HepG2 (cell line): ENCODE results near the gene LRFN2. TPM values are rescaled to one million over a fixed set of nuclear protein-coding genes. Genes with fewer than 3 reads are reported as not detected.

Experiments used
- ATAC-seq: fragments of 200-7000 bp; cut with Tn5 transposase; 3 replicates; pipeline ENCODE4 v1.9.1; 2020; ENCODE audit warnings: mild to moderate bottlenecking, moderate library complexity
- BruUV-seq: library from RNA; stranded (reverse); fragments of 400-500 nt; replicated peaks from 2 replicates; lab custom pipeline; 2021; lab: Mats Ljungman, UMichigan
- CTCF ChIA-PET: fragments of 300-600 bp; formaldehyde crosslinking; extraction: SDS; loops from one replicate; lab custom pipeline; 2021; ENCODE audit warnings: low total read pairs, inconsistent platforms, low intra/inter-chr PET ratio; lab: Yijun Ruan, JAX
- POLR2A ChIA-PET: fragments of 350-600 bp; sonication (Branson Sonifier 250); formaldehyde crosslinking; loops from one replicate; lab custom pipeline; 2020; ENCODE audit warnings: antibody characterized with exemption, inconsistent platforms; lab: Yijun Ruan, JAX
- DNase-seq: peaks from one replicate; pipeline ENCODE4 v3.0.0-alpha.2; 2015; ENCODE audit warnings: low spot score
- FAIRE-seq: peaks from 3 replicates; lab custom pipeline; 2011; peaks lifted over from hg19 to GRCh38; lab: Jason Lieb, UNC
- H2AFZ ChIP-seq: one replicate; pipeline ENCODE4 v1.6.1; 2011; ENCODE audit warnings: low read length, inconsistent platforms
- H3K27ac ChIP-seq: fragments of 300-600 bp; 3 replicates; pipeline ENCODE4 v1.8.0; 2011; ENCODE audit warnings: mixed run types, mild to moderate bottlenecking, mixed read lengths, low read length, inconsistent platforms; ENCODE audit not compliant: insufficient read depth; ENCODE audit errors: extremely low read length
- H3K27me3 ChIP-seq, 2 experiments: fragments of 200-600 bp in 1 of 2; 2 replicates in 1 of 2; 3 replicates in 1 of 2; pipeline versions ENCODE4 v1.6.0 to v1.8.0; 2011; ENCODE audit warnings: low read length in 2 of 2, mild to moderate bottlenecking in 2 of 2, moderate library complexity in 2 of 2, inconsistent platforms in 1 of 2; ENCODE audit not compliant: insufficient read depth in 2 of 2, control insufficient read depth in 1 of 2
- H3K36me3 ChIP-seq, 2 experiments: fragments of 200-600 bp in 1 of 2; replicated peaks in 1 of 2; 2 replicates in 1 of 2; 3 replicates in 1 of 2; pipeline versions ENCODE4 v1.5.1 to v1.8.0; 2011; ENCODE audit warnings: low read length in 2 of 2, inconsistent platforms in 1 of 2; ENCODE audit not compliant: insufficient read depth in 2 of 2, control insufficient read depth in 1 of 2
- H3K4me1 ChIP-seq: 2 replicates; pipeline ENCODE4 v1.5.1; 2012; ENCODE audit warnings: low read length, inconsistent platforms; ENCODE audit not compliant: insufficient read depth
- H3K4me2 ChIP-seq: 2 replicates; pipeline ENCODE4 v1.6.0; 2011; ENCODE audit warnings: low read depth, low read length, inconsistent platforms
- H3K4me3 ChIP-seq, 3 experiments: fragments of 200-600 bp in 1 of 3; sonication (generic), shearing (Covaris generic) in 1 of 3; replicated peaks in 1 of 3; 2 replicates each; pipeline ENCODE4 v1.5.1; 2011 to 2016; ENCODE audit warnings: low read length in 3 of 3, inconsistent platforms in 2 of 3, low read depth in 2 of 3, mild to moderate bottlenecking in 2 of 3, control low read depth in 1 of 3, mixed read lengths in 1 of 3; ENCODE audit not compliant: insufficient read depth in 1 of 3
- H3K79me2 ChIP-seq: one replicate; pipeline ENCODE4 v1.6.1; 2011; ENCODE audit warnings: low read length, inconsistent platforms; ENCODE audit not compliant: insufficient read depth
- H3K9ac ChIP-seq: 2 replicates; pipeline ENCODE4 v1.6.0; 2011; ENCODE audit warnings: mild to moderate bottlenecking, low read depth, low read length, inconsistent platforms; ENCODE audit not compliant: insufficient read depth
- H3K9me3 ChIP-seq: 2 replicates; pipeline ENCODE4 v1.5.1; 2012; ENCODE audit warnings: mild to moderate bottlenecking, low read length
- H4K20me1 ChIP-seq: 2 replicates; pipeline ENCODE4 v1.6.0; 2011; ENCODE audit warnings: inconsistent platforms, mild to moderate bottlenecking, low read length, moderate library complexity; ENCODE audit not compliant: insufficient read depth
- CREB1 ChIP-seq, 2 experiments: fragments of 450-650 bp in 1 of 2; IDR thresholded peaks; 2 replicates each; pipeline ENCODE4 v1.6.1; 2016 to 2017; ENCODE audit warnings: control low read depth in 1 of 2, mild to moderate bottlenecking in 1 of 2, missing compliant biosample characterization in 1 of 2, missing genetic modification characterization in 1 of 2
- KIAA2018 ChIP-seq: sonication (generic); formaldehyde crosslinking; IDR thresholded peaks from 2 replicates; pipeline ENCODE4 v1.5.0; 2020; ENCODE audit warnings: mild to moderate bottlenecking, missing genetic modification reagents, borderline replicate concordance
- MTA3 ChIP-seq: sonication (generic); formaldehyde crosslinking; IDR thresholded peaks from 2 replicates; pipeline ENCODE4 v1.4.0; 2020; ENCODE audit warnings: missing genetic modification reagents
- ZNF20 ChIP-seq: sonication (generic); formaldehyde crosslinking; IDR thresholded peaks from 2 replicates; pipeline ENCODE4 v1.4.0; 2020; ENCODE audit warnings: mild to moderate bottlenecking, moderate library complexity, missing genetic modification reagents
- ZNF30 ChIP-seq: sonication (generic); formaldehyde crosslinking; IDR thresholded peaks from 2 replicates; pipeline ENCODE4 v1.5.0; 2020; ENCODE audit warnings: mild to moderate bottlenecking, missing genetic modification reagents
- ZNF770 ChIP-seq: sonication (generic); formaldehyde crosslinking; IDR thresholded peaks from 2 replicates; pipeline ENCODE4 v1.5.0; 2020; ENCODE audit warnings: mild to moderate bottlenecking, missing genetic modification reagents
- ZSCAN22 ChIP-seq: sonication (generic); formaldehyde crosslinking; IDR thresholded peaks from 2 replicates; pipeline ENCODE4 v1.4.0; 2020; ENCODE audit warnings: mild to moderate bottlenecking, missing genetic modification reagents
- WGBS: methylation state at CpG from one replicate; pipeline ENCODE4 v1.1.6; 2017; ENCODE audit warnings: low lambda C conversion rate; 5-methylcytosine and 5-hydroxymethylcytosine counted together
- in situ Hi-C: cut with HindIII; loops from 2 replicates; pipeline ENCODE4 v1.10.0; 2017; ENCODE audit warnings: low pct_unique_long_range_greater_than_20kb; ENCODE audit not compliant: extremely low pct_ligation_motif_present
- intact Hi-C: fragments of 100-400 bp; cut with micrococcal nuclease; formaldehyde crosslinking; loops from one replicate; pipeline ENCODE4 v1.10.0; 2022; ENCODE audit not compliant: unreplicated experiment
- polyA plus RNA-seq, 8 experiments: library from polyadenylated mRNA; depleted of rRNA in 3 of 8; stranded (reverse) in 7 of 8; unstranded in 1 of 8; fragments of >200 nt; fragmentation: Illumina TruSeq in 4 of 8; extraction: Trizol in 4 of 8; gene quantifications; 2 replicates each; pipeline versions ENCODE4 v1.2.1 to v1.2.3, GENCODE V29; 2011 to 2016; ENCODE audit warnings: low read depth in 4 of 8, missing spikeins in 1 of 8, mixed read lengths in 1 of 8; ENCODE audit not compliant: insufficient read depth in 1 of 8
- total RNA-seq, 5 experiments: library from RNA; depleted of rRNA; stranded (reverse); fragments of >200 nt; fragmentation: Illumina TruSeq; extraction: Trizol; gene quantifications; 2 replicates each; pipeline ENCODE4 v1.2.3, GENCODE V29; 2016; ENCODE audit warnings: low read depth in 1 of 5

The LRFN2 gene
- total and polyA plus RNA-seq, 2 of the 13 experiments (the other 11 are each of a cell fraction or from before 2014, with no cell fraction given), result not detected

GRCh38 chr6:40427196-40427595, 160.0 kb downstream of the LRFN2 start:
- BruUV-seq, result no TSS peak

More at GRCh38 chr6:40427196-40427595, 160.0 kb downstream of the LRFN2 start:
- Histone ChIP-seq H4K20me1 (no peaks in the 10 kb centered on the region), H3K4me3 (no peak overlapping the region), H3K9me3 (no peaks in the 10 kb centered on the region), H3K36me3 (no peaks in the 10 kb centered on the region), H3K4me2 (no peak overlapping the region), H3K9ac (no peak overlapping the region), H3K79me2 (no peaks in the 10 kb centered on the region), H2AFZ (no peak overlapping the region), H3K27me3 (no peaks in the 10 kb centered on the region), H3K27ac (no peak overlapping the region), H3K4me1 (no peaks in the 10 kb centered on the region)
- POLR2A ChIA-PET, result no interaction called here
- FAIRE-seq (no peak), DNase-seq (no peak), ATAC-seq (no peak)
- CTCF ChIA-PET, result no interaction called here
- 15% methylated on average over 3 of the region's 3 CpGs for WGBS
- in situ Hi-C loops (no loop called here), intact Hi-C loops (no loop called here)
- no peak for TF ChIP-seq ZNF30 (CRISPR knock-in tag)
- TF ChIP-seq CREB1 (IDR thresholded peaks at IDR 0.05), result peak; percentile 48; the same call in 1 of the 2 replicates
- no peak for TF ChIP-seq CREB1 (CRISPR knock-in tag; IDR thresholded peaks at IDR 0.05)
- no peak for TF ChIP-seq ZSCAN22 (CRISPR knock-in tag)
- TF ChIP-seq MTA3, result no peak
- no peak for TF ChIP-seq ZNF770 (CRISPR knock-in tag)
- no peak for TF ChIP-seq KIAA2018 (CRISPR knock-in tag)
- no peak for TF ChIP-seq ZNF20
